Stimulated activated CD4-positive, alpha-beta T cell treated with anti-CD3 and anti-CD28 coated beads, Interleukin-12 subunit alpha, Interleukin-12 subunit beta, amount 100 ng/mL, for 48 hours (primary cell): ENCODE results near the gene TRIP6.
"Not testable (repeated sequence)": the region's sequence is repeated elsewhere in the genome, so short reads cannot be mapped to it uniquely, and the experiment has no call there.

Experiments
- DNase-seq, 3 donors: peaks; one replicate each; pipeline ENCODE4 v3.0.0-alpha.2; 2020; ENCODE audit warnings: low read depth in 2 of 3, low spot score in 1 of 3

Gene TRIP6

DNA sequence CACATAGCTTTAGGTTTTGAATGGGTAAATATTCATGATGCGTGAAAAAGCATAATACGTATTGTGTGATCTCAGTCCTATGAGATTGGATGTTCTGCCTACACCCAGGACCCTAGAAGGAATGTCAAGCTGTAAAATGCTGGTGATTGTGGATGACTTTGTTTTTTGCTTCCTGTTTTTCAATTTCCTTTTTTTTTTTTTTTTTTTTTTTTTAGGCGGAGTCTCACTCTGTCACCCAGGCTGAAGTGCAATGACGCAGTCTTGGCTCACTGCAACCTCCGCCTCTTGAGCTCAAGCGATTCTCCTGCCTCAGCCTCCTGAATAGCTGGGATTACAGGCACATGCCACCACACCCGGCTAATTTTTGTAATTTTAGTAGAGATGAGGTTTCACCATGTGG is 43.3 kb downstream of the TRIP6 start:
- DNase-seq: not testable (repeated sequence)

- DNase-seq: no peak
Observed at GRCh38 chr7:100911484-100911883, 44.3 kb downstream of the TRIP6 start.

DNA sequence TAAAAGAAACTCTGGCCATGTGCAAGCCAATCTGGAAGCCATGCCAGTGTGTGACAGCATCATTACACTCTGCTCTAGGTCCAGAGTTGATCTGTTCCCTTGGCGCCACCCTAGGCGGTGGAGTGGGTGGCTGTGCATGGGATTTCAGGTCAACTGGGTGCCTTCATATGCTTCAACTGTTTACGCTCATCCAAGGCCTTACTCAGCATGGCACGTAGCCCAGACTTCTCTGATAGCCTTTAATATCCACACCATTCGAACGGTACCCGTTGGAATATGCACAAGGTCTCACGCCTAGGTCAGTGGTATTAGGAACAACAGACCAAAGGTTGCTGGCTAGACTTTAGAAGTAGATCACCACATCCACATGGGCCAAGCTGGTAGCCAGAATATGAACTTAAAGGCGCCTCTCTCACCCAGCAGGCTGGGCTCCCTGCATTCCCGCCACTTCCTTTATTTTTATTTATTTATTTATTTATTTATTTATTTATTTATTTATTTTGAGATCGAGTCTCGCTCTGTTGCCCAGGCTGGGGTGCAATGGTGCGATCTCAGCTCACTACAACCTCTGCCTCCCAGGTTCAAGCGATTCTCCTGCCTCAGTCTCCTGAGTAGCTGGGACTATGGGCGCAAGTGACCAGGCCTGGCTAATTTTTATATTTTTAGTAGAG is 47.2 kb downstream of the TRIP6 start:
- no peak for DNase-seq

DNA sequence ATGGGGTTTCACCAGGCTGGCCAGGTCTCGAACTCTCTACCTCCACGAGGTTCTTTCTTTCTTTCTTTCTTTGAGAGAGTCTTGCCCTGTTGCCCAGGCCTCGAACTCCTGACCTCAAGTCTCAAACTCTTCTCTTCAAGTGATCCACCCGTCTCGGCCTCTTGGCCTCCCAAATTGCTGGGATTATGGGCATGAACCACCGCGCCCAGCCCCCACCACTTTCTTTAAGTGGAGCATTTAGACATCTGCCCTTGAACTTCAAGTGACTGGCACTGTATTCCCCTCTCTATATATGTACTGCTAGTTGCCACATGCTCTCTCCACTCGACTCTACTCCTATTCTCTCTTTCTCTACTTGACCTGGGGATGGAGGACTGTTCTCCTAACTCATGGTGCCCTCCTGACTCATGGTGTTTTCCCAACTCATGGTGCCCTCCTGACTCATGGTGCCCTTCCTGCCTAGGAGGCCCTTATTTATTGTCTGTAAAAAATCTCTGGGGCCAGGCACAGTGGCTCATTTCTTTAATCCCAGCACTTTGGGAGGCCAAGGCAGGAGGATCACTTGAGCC is 47.8 kb downstream of the TRIP6 start:
- DNase-seq: no peak

GRCh38 chr7:100919335-100919734 is 52.1 kb downstream of the TRIP6 start:
- not testable (repeated sequence) for DNase-seq

DNA sequence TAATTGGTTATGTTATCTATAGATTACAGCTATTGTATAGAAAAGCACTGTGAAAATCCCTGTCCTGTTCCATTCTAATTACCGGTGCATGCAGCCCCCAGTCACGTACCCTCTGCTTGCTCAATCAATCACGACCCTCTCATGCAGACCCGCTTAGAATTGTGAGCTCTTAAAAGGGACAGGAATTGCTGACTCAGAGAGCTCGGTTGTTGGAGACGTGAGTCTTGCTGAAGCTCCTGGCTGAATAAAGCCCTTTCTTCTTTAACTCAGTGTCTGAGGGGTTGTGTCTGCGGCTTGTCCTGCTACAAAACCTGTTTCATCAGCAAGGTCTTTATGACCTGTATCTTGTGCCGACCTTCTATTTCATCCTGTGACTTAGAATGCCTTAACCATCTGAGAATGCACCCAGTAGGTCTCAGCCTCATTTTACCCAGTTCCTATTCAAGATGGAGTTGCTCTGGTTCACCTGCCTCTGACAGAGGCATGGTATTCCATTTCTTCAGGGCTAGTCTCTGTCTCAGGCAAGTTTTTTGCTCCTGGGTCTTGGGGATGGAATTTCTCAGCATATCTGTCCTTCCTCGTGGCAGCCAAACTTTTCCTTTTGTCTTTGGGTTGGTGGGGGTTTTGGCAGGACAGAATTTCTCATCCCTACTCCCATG is 52.7 kb downstream of the TRIP6 start:
- DNase-seq: not testable (repeated sequence)

- DNase-seq: no peak
Observed at GRCh38 chr7:100921039-100921438, 53.9 kb downstream of the TRIP6 start.
